HK-2 (cell line): ENCODE measurements around the gene ZNF740.
"Not testable (repeated sequence)": the region's sequence is repeated elsewhere in the genome, so short reads cannot be mapped to it uniquely, and the experiment has no call there.

Experiments
- DNase-seq: peaks from one replicate; pipeline ENCODE4 v3.0.0-alpha.2; 2018; ENCODE audit not compliant: unreplicated experiment

Gene ZNF740

DNA sequence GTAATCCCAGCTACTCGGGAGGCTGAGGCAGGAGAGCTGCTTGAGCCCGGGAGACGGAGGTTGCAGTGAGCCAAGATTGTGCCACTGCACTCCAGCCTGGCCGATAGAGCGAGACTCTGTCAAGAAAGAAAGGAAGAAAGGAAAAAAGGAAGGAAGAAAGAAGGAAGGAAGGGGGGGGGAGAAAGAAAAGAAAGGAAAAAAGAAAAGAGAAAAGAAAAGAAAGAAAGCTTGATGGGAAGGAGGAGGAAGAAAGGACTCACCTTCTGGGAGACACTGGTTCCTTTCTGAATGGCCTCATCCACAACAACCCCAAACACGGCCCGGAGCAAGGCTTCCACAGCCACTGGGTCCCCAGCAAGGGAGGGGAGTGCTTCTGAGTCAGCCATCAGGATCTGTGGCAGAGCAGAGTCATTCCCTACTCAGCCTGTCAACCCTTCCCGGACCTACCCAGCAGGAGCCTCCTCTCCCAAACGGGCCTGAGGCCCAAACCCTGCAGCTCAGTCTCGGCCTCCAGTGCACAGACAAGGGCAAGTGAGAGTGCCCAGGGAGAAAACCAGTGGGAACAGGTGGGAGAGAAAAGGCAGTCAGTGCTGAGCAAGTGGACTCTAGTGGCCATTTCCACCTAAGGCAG lies 7.3 kb upstream of the ZNF740 start:
- no peak for DNase-seq

- DNase-seq = no peak
Observed at GRCh38 chr12:53174881-53175491, 5.5 kb upstream of the ZNF740 start.

- no peak for DNase-seq
Observed at GRCh38 chr12:53176750-53177149, 3.8 kb upstream of the ZNF740 start.

DNA sequence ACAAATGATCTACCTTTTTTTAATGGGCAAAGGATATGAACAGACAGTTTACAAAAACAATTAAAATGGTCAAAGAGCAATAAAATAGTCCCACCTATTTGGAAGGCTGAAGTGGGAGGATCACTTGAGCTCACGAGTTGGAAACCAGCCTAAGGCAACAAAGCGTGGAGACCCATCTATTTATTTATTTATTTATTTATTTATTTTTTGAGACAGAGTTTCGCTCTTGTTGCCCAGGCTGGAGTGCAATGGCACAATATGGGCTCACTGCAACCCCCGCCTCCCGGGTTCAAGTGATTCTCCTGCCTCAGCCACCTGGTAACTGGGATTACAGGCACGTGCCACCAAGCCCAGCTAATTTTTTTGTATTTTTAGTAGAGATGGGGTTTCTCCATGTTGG lies 3.1 kb upstream of the ZNF740 start:
- DNase-seq = not testable (repeated sequence)

DNA sequence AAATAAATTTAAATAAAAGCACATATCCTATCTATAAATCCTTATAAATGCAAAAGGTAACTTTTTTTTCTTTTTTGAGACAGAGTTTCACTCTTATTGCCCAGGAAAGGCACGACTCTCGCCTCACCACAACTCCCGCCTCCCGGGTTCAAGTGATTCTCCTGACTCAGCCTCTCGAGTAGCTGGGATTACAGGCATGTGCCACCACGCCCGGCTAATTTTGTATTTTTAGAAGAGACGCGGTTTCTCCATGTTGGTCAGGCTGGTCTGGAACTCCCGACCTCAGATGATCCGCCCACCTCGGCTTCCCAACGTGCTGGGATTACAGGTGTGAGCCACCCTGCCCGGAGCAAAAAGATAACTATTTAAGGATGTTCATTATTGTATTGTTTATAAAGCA lies 1.7 kb upstream of the ZNF740 start:
- not testable (repeated sequence) for DNase-seq

- no peak for DNase-seq
Observed at GRCh38 chr12:53179687-53180219, 769 bp upstream of the ZNF740 start.

DNA sequence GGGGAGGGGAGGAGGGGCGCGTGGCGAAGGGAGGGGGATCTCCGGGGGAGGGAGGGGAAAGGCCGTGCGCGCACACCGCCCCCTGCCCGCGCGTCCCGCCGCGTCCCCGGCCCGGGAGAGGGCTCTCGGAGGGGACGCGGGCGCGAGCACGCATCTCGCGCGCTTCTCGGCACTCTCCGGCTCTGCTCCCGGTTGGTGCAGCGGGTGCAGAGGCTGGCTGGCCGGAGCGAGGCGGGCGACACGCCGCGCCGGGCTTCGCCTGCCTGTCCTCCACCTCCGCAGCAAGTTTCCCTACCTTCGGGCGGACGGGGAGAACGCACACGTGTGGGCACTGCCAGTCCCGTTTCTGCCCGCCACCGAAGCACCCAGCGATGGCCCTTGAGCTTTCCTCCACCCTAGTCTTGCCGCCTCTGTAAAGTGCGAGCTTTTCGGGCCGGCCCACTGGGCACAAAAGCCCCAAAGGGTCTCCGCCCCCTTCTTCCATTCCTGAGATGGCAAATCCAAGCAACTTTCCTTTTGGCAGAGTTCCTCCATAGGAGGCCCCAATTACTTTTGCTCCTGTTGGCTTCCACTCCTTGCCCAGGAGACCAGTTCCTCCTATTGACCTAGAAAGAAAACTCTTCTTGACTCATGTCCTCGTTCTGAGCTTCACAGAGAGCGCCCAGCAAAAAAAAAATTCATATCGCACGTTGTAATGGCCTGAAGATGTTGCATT lies 566 bp downstream of the ZNF740 start:
- DNase-seq = peak; percentile 68

- no peak for DNase-seq
Observed at GRCh38 chr12:53181935-53182334, 1.4 kb downstream of the ZNF740 start.

GRCh38 chr12:53182903-53183302 lies 2.4 kb downstream of the ZNF740 start:
- no peak for DNase-seq

- DNase-seq = no peak
Observed at GRCh38 chr12:53184828-53185227, 4.3 kb downstream of the ZNF740 start.

GRCh38 chr12:53185582-53186153 lies 5.1 kb downstream of the ZNF740 start:
- no peak for DNase-seq

- DNase-seq = no peak
Observed at GRCh38 chr12:53186745-53187144, 6.2 kb downstream of the ZNF740 start.

- DNase-seq = no peak
Observed at GRCh38 chr12:53187145-53187899, 6.8 kb downstream of the ZNF740 start.

DNA sequence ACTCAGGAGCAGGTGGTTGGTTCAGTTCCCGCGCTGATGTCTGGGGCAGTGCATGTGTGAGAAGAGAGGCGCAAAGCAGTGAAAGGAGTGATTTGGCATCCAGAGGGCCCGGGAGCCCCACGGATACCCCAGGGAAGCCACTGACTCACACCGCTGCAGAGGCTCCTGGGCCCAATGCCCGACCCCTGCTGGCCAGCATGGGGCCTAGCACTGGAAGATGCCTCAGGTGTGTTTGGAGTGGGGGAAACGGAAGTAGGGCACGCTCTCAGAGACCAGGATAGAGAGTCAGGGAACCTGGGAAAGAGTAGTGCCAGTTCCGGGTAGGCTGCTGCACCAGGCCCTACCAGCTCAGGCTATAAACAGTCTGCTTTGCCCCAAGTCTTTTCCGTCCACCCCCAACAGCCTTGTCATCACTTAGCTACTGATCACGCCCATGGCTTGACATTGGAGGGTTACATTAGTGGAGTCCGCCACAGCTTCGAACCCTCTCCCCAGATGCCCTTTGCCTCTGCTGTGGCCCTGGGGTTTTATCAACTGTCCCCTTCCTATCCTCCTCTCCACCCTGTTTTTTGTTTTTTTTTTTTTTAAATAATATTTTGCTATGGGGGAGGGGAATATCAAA lies 9.7 kb downstream of the ZNF740 start:
- peak; percentile 35 for DNase-seq

DNA sequence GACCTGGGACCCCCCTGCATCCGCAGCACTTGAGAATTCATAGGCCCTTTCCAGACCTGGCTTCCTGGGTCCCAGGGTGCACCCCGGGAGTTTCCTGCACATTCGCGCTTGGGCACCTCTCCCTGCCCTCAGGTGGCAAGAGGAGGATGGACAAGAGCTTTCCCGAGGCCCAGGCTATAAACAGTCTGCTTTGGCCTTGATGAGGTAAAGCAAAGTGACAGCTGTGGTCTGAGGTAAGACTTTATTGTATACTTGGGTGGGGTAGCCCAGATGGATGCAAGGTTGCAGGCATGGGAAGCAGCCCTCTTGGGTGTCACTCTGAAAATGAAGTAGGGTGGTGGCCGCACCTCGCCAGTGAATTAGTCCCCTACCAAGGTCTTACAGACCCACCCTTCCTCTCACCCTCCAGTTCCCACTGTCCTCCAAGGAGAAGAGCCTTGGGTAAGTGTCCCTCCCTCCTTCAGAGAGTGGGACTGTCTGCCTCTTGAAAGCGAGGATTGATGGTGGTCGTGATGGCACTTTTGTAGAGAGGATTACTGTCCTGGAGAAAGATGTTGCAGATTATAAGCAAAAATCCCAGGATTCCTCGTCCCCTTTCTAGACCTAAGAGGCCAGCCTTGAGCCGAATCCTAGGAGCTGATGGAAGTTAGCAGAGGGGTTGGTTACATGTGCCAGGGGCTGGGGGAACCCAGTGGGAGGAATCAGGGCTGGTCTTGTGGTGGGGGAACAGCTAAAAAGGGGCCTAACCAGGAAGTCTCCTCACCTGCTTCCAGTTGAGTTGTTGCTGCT lies 10.8 kb downstream of the ZNF740 start:
- DNase-seq = no peak

DNA sequence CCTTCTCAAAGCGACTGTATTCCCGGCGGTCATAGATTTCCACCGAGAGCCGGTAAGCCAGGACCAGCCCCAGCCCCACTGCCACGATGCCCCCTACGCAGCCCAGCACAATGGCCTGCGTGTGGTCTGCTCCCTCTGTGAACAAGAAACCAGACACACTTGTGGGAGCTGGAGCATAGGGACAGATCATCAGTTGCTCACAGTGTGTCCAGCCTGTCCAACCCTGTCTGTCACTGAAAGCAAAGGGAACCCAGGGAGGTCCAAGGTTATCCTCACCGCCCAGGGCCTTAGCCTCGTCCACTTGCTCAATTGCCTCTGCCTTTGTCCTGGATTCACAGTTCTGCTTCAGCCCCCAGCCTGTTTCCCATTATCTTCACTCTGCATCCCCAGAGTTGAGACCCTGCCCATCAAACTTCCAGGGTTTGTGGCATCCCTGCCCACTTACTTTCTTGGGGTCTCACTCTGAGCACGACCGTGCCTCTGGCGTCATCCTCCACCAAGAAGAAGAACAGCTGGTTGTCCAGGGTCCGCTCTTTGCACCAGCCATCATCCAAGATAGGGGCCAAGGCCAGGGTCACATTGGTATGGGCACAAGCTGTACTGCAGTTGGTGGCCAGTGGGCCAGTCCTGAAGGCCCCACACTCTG lies 11.5 kb downstream of the ZNF740 start:
- no peak for DNase-seq

DNA sequence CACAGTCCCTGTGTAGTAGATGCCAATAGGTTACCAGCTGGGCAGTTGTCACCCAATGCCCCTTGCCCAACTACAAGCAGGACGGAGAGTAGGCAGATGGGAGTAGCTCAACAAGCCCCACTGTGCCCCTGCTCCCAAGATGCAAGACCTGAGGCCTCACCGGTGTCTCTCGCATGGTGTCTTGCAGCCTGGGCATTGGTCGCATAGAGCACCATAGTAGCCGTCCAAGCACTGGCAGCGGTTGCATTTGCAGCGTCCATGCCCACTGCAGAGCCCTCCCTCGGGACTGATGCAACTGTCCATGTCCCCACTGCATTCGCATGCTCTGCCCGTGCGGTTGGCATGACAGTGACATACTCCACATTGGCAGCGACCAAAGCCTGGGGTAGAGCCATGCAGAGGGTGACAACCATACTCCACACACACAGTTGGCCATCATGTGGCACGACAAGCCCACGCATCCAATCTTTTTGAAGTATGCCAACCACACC lies 12.1 kb downstream of the ZNF740 start:
- DNase-seq = no peak

DNA sequence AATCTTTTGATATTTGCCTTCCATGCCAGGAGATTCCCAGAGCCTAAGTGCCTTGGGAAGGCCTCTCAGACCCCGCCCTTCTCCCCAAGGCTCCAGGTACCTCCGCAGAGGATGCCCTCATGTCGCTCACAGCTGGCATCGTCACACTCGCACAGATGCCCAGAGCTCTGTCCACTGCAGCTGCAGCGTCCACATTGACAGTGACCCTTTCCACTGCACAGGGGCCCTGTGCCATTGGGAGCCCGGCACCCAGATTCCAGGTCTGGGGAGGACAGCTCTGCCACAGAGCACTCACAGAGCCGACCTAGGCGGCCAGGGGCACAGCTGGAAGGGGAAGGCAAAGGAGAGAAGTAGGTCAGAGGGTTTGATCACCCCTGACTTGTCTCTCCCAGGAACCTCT lies 12.5 kb downstream of the ZNF740 start:
- DNase-seq = no peak

DNA sequence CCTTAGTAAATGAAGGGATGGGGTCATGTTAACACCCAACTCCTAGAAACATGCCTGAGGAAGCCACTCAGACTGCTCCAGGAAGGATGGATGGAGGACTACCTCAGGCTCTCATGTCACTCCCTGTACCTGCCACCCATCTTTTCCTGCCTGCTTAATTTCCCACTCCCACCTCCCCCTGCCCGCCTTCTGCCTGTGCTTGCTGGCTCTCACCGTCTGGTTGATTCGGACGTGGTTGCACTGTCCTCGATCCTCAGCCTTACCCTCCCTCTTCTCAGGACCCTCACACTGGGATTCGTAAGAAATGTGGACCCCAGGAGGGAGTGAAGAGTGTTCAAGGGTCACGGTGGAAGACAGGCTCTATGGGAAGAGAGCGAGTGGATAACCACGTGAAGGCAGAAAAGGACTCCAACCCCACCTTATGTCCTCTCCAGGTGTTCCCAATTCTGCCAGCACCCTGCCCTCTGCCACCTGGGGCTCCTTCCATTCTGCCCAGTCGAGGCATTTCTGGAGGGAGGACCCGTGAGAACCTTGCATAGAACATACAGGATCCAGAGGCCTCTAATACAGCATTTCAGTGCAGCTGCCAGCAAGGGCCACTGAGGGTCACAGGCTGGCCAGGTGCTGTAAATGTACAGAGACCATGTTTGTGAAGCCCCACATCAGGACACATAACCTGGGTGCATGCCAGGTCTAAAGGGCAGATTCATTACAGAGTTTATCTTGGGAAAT lies 13.6 kb downstream of the ZNF740 start:
- DNase-seq = no peak
